PC-9 (cell line): ENCODE data around the gene CNN3. TPM values are rescaled to one million over a fixed set of nuclear protein-coding genes. Genes with fewer than 3 reads are reported as not detected.

Experiments
- BruUV-seq: library from RNA; stranded (reverse); fragments of 400-500 nt; replicated peaks from 2 replicates; lab custom pipeline; 2021; lab: Mats Ljungman, UMichigan
- CTCF ChIA-PET: fragments of 300-600 bp; sonication (Branson Sonifier 250); formaldehyde crosslinking; loops from one replicate; lab custom pipeline; 2022; ENCODE audit warnings: antibody characterized with exemption; lab: Charles Lee
- POLR2A ChIA-PET: fragments of 300-600 bp; sonication (Branson Sonifier 250); formaldehyde crosslinking; loops from one replicate; lab custom pipeline; 2022; ENCODE audit warnings: antibody characterized with exemption; ENCODE audit not compliant: unreplicated experiment; lab: Charles Lee
- DNase-seq, 2 experiments: peaks; one replicate each; pipeline versions ENCODE4 v3.0.0 to v3.0.0-alpha.2; 2015 to 2022; ENCODE audit warnings: mixed read lengths in 1 of 2
- H2AFZ ChIP-seq: fragments of 200-600 bp; sonication (generic); 2 replicates; pipeline ENCODE4 v1.8.1; 2017; ENCODE audit warnings: antibody characterized with exemption
- H3F3A ChIP-seq: fragments of 200-600 bp; sonication (generic); 2 replicates; pipeline ENCODE4 v1.8.1; 2017; ENCODE audit warnings: antibody characterized with exemption, mild to moderate bottlenecking, low read depth; ENCODE audit not compliant: insufficient read depth
- H3K27ac ChIP-seq: fragments of 200-600 bp; sonication (generic); 2 replicates; pipeline ENCODE4 v1.6.1; 2016; ENCODE audit warnings: mixed run types
- H3K27me3 ChIP-seq: fragments of 200-600 bp; sonication (generic); 2 replicates; pipeline ENCODE4 v1.6.1; 2016; ENCODE audit warnings: low read depth, mixed run types; ENCODE audit not compliant: insufficient read depth
- H3K36me3 ChIP-seq: fragments of 200-600 bp; sonication (generic); 2 replicates; pipeline ENCODE4 v1.6.1; 2016; ENCODE audit warnings: low read depth, mixed run types
- H3K4me1 ChIP-seq: fragments of 200-600 bp; sonication (generic); replicated peaks from 2 replicates; pipeline ENCODE4 v1.6.1; 2016; ENCODE audit warnings: mixed run types; ENCODE audit not compliant: insufficient read depth
- H3K4me2 ChIP-seq: fragments of 200-600 bp; sonication (generic); 2 replicates; pipeline ENCODE4 v1.6.1; 2017; ENCODE audit warnings: mixed run types
- H3K4me3 ChIP-seq: fragments of 200-600 bp; sonication (generic); 2 replicates; pipeline ENCODE4 v1.6.1; 2016; ENCODE audit warnings: mixed run types
- H3K79me2 ChIP-seq: fragments of 200-600 bp; sonication (generic); 2 replicates; pipeline ENCODE4 v1.6.1; 2017; ENCODE audit warnings: low read depth, mixed run types
- H3K9me2 ChIP-seq: fragments of 200-600 bp; sonication (generic); 2 replicates; pipeline ENCODE4 v1.8.1; 2017; ENCODE audit warnings: mild to moderate bottlenecking; ENCODE audit not compliant: insufficient read depth
- H3K9me3 ChIP-seq: fragments of 200-600 bp; sonication (generic); 2 replicates; pipeline ENCODE4 v1.8.1; 2016; ENCODE audit warnings: low read depth; ENCODE audit not compliant: insufficient read depth
- H4K20me1 ChIP-seq: fragments of 200-600 bp; sonication (generic); 2 replicates; pipeline ENCODE4 v1.8.1; 2017; ENCODE audit not compliant: insufficient read depth
- EZH2 ChIP-seq: fragments of 200-600 bp; sonication (generic); IDR thresholded peaks from 2 replicates; pipeline ENCODE4 v1.8.0; 2017; ENCODE audit warnings: antibody characterized with exemption, low read depth
- intact Hi-C: fragments of 100-400 bp; cut with micrococcal nuclease; formaldehyde crosslinking; loops from one replicate; pipeline ENCODE4 v1.10.0; 2022; ENCODE audit not compliant: unreplicated experiment
- total RNA-seq: library from RNA; stranded (reverse); gene quantifications from 2 replicates; pipeline ENCODE4 v1.2.3, GENCODE V29; 2021
- TF ChIP-seq, protein P1 (sequence below): fragments of 200-600 bp; sonication (generic); conservative IDR thresholded peaks from 2 replicates; pipeline ENCODE4 v1.6.1; 2017; ENCODE audit warnings: mixed run types, antibody characterized with exemption, mild to moderate bottlenecking, moderate library complexity

The CNN3 gene
- total RNA-seq, 1 experiment from 2014 or later = 135 TPM

DNA sequence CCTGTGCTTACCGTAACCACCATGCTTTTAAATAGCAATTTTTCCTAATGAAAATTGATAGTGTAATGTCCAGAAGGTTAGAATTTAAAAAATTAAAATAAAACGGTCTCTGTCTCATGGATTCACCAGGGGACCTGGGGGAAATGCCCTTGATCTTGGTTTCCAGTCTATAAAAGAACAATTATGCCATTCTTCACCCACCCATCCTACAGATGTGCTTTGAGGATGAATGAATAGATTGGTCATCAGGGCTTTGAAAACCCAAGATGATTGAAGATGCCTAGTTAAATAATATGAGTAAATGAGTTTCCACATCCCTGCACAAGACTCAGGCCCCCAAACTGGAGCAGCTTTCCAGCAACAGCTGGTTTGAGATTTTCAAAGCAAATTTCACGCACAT is 38.7 kb downstream of the CNN3 start:
- ChIA-PET POLR2A (no interaction called here), CTCF (interaction anchor here (0.6 kb wide), 1 partner anchor 345 kb away, joined by 3 read pairs; no protein-coding TSS in a partner anchor)
- Histone ChIP-seq H2AFZ (no peak overlapping the region), H3K27me3 (no peaks in the 10 kb centered on the region), H3K9me3 (no peaks in the 10 kb centered on the region), H3K9me2 (no peaks in the 10 kb centered on the region), H3K4me1 (0 out of 2 replicates have a peak, but pooled peaks cover 3% of the 10 kb centered on the region), H3K36me3 (peaks cover 14% of the 10 kb centered on the region; the same call in 1 of the 2 replicates), H3K4me2 (no peak overlapping the region), H3F3A (no peaks in the 10 kb centered on the region; the same call in 1 of the 2 replicates), H3K79me2 (no peaks in the 10 kb centered on the region), H4K20me1 (no peaks in the 10 kb centered on the region), H3K27ac (no peak overlapping the region), H3K4me3 (no peak overlapping the region)
- intact Hi-C loops = loop anchor here (5.0 kb wide), 1 partner anchor 36 kb away; no protein-coding TSS in a partner anchor
- no peak for DNase-seq
- no TSS peak for BruUV-seq
- TF ChIP-seq, protein P1, sequence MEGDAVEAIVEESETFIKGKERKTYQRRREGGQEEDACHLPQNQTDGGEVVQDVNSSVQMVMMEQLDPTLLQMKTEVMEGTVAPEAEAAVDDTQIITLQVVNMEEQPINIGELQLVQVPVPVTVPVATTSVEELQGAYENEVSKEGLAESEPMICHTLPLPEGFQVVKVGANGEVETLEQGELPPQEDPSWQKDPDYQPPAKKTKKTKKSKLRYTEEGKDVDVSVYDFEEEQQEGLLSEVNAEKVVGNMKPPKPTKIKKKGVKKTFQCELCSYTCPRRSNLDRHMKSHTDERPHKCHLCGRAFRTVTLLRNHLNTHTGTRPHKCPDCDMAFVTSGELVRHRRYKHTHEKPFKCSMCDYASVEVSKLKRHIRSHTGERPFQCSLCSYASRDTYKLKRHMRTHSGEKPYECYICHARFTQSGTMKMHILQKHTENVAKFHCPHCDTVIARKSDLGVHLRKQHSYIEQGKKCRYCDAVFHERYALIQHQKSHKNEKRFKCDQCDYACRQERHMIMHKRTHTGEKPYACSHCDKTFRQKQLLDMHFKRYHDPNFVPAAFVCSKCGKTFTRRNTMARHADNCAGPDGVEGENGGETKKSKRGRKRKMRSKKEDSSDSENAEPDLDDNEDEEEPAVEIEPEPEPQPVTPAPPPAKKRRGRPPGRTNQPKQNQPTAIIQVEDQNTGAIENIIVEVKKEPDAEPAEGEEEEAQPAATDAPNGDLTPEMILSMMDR = no peak
- TF ChIP-seq EZH2 = no peak

DNA sequence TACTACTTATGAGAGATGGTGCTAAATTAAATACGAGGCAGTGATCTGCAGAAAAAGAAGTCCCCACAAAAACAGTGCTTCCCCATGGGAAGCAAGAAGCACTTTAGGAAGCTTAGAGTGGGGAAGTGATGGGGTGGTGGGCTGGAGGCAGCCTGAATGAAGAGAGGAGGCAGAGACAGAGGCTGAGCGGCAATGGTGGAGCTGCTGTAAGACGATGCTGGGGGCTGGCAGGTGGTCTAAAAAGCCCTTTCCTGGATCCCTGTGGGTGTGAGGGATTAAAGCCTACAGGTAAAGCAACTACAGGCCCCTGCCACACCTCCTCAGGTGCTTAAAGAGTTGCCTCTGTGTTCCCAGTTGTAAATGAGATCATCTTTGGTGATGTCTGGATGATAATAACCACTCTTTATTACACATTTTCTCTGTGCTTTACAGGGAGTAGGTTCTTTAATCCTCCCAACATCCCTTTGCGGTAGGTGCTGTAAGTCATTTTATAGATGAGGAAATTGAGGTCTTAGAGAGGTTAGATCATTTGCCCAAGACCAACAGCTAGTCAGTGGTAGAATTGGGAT is 39.2 kb downstream of the CNN3 start:
- CTCF ChIA-PET = interaction anchor here (0.6 kb wide), 1 partner anchor 346 kb away, joined by 3 read pairs; no protein-coding TSS in a partner anchor
- H3F3A ChIP-seq = no peaks in the 10 kb centered on the region; the same call in 1 of the 2 replicates
- intact Hi-C loops = loop anchor here (5.0 kb wide), 1 partner anchor 35 kb away; no protein-coding TSS in a partner anchor
- TF ChIP-seq, protein P1 = no peak
- TF ChIP-seq EZH2 = no peak
- H3K36me3 ChIP-seq = peaks cover 9% of the 10 kb centered on the region; the same call in 1 of the 2 replicates
- no peak overlapping the region for H3K4me2 ChIP-seq
- DNase-seq = no peak
- H3K4me1 ChIP-seq = 0 out of 2 replicates have a peak, but pooled peaks cover 3% of the 10 kb centered on the region
- H3K9me3 ChIP-seq = no peaks in the 10 kb centered on the region
- no peaks in the 10 kb centered on the region for H3K79me2 ChIP-seq
- BruUV-seq = no TSS peak
- H3K27ac ChIP-seq = no peak overlapping the region
- no peaks in the 10 kb centered on the region for H3K27me3 ChIP-seq
- H3K4me3 ChIP-seq = no peak overlapping the region
- no peaks in the 10 kb centered on the region for H4K20me1 ChIP-seq
- H3K9me2 ChIP-seq = no peaks in the 10 kb centered on the region
- no peak overlapping the region for H2AFZ ChIP-seq
- POLR2A ChIA-PET = no interaction called here

DNA sequence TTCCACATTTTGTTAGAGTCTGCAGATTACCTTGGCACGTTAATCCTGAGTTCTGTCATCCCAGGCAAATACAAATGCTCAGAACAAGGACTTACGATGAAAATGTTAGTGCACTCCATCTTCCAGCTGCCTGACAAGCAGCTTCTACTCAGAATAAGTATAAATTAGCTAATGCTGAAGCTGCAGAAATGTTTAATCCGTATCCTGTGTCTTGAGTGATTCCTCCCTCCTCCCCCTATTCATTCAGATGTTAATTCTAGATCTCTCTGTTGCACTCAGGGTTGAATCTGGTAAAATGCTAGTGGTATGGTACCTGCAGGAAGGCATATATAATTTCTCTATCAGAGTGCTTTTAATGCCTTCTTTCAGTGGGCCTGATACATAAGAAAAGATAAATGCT is 39.8 kb downstream of the CNN3 start:
- no peak overlapping the region for H2AFZ ChIP-seq
- H4K20me1 ChIP-seq = no peaks in the 10 kb centered on the region
- H3K27me3 ChIP-seq = no peaks in the 10 kb centered on the region
- no TSS peak for BruUV-seq
- TF ChIP-seq EZH2 = no peak
- TF ChIP-seq, protein P1 = no peak
- H3K4me1 ChIP-seq = 0 out of 2 replicates have a peak, but pooled peaks cover 3% of the 10 kb centered on the region
- ChIA-PET CTCF (no interaction called here), POLR2A (no interaction called here)
- H3K9me2 ChIP-seq = no peaks in the 10 kb centered on the region
- H3K9me3 ChIP-seq = no peaks in the 10 kb centered on the region
- no peaks in the 10 kb centered on the region; the same call in 1 of the 2 replicates for H3F3A ChIP-seq
- H3K27ac ChIP-seq = no peak overlapping the region
- no peak for DNase-seq
- peaks cover 8% of the 10 kb centered on the region; the same call in 1 of the 2 replicates for H3K36me3 ChIP-seq
- intact Hi-C loops = loop anchor here (5.0 kb wide), 1 partner anchor 35 kb away; no protein-coding TSS in a partner anchor
- no peak overlapping the region for H3K4me3 ChIP-seq
- no peaks in the 10 kb centered on the region for H3K79me2 ChIP-seq
- no peak overlapping the region for H3K4me2 ChIP-seq
